GM12878 (cell line): ENCODE results near the gene GATAD2B. TPM values are rescaled to one million over a fixed set of nuclear protein-coding genes. Genes with fewer than 3 reads are reported as not detected.

Experiments used
- ATAC-seq: fragments of 200-7000 bp; cut with Tn5 transposase; 3 replicates; pipeline ENCODE4 v1.9.1; 2020; ENCODE audit warnings: mild to moderate bottlenecking, moderate library complexity
- BruUV-seq: library from RNA; stranded (reverse); fragments of 400-500 nt; replicated peaks from 2 replicates; lab custom pipeline; 2021; lab: Mats Ljungman, UMichigan
- CTCF ChIA-PET: fragments of 300-600 bp; sonication (Branson Sonifier 250); formaldehyde crosslinking; extraction: SDS; loops from one replicate; lab custom pipeline; 2021; ENCODE audit warnings: inconsistent platforms; lab: Yijun Ruan, JAX
- POLR2A ChIA-PET: fragments of 350-600 bp; formaldehyde crosslinking; extraction: SDS; loops from one replicate; lab custom pipeline; 2021; ENCODE audit warnings: inconsistent platforms; lab: Charles Lee
- RAD21 ChIA-PET: fragments of 300-600 bp; sonication (Branson Sonifier 250); formaldehyde crosslinking; loops from one replicate; lab custom pipeline; 2023; ENCODE audit warnings: antibody characterized with exemption; ENCODE audit not compliant: unreplicated experiment; lab: Charles Lee
- SMC1A ChIA-PET: fragments of 300-600 bp; sonication (Branson Sonifier 250); formaldehyde crosslinking; loops from one replicate; lab custom pipeline; 2023; ENCODE audit not compliant: unreplicated experiment, uncharacterized antibody; lab: Charles Lee
- DNase-seq: peaks from one replicate; pipeline ENCODE4 v3.0.0-alpha.2; 2011; ENCODE audit warnings: low read depth, low spot score
- FAIRE-seq: peaks from 3 replicates; lab custom pipeline; 2011; peaks lifted over from hg19 to GRCh38; lab: Jason Lieb, UNC
- H2AFZ ChIP-seq: 2 replicates; pipeline ENCODE4 v1.6.0; 2011; ENCODE audit warnings: low read depth, low read length, control low read depth; ENCODE audit not compliant: control insufficient read depth
- H3K27ac ChIP-seq: 2 replicates; pipeline ENCODE4 v1.5.1; 2011; ENCODE audit warnings: control low read depth; ENCODE audit not compliant: control insufficient read depth, insufficient read depth
- H3K27me3 ChIP-seq, 2 experiments: replicated peaks in 1 of 2; 2 replicates each; pipeline versions ENCODE4 v1.6.0 to v1.6.1; 2011; ENCODE audit warnings: low read length in 1 of 2; ENCODE audit not compliant: control insufficient read depth in 2 of 2, insufficient read depth in 2 of 2
- H3K36me3 ChIP-seq, 2 experiments: 2 replicates each; pipeline ENCODE4 v1.5.1; 2011; ENCODE audit warnings: low read length in 1 of 2; ENCODE audit not compliant: control insufficient read depth in 2 of 2, insufficient read depth in 2 of 2
- H3K4me1 ChIP-seq: 2 replicates; pipeline ENCODE4 v1.6.1; 2011; ENCODE audit warnings: mild to moderate bottlenecking, low read length, moderate library complexity, mixed read lengths; ENCODE audit not compliant: control insufficient read depth, insufficient read depth
- H3K4me2 ChIP-seq: 2 replicates; pipeline ENCODE4 v1.6.0; 2011; ENCODE audit warnings: control low read depth; ENCODE audit not compliant: control insufficient read depth, insufficient read depth
- H3K4me3 ChIP-seq: fragments of 200-600 bp; sonication (generic); 2 replicates; pipeline ENCODE4 v1.5.1; 2016
- H3K79me2 ChIP-seq: 2 replicates; pipeline ENCODE4 v1.6.0; 2011; ENCODE audit warnings: low read length; ENCODE audit not compliant: control insufficient read depth, insufficient read depth
- H3K9ac ChIP-seq: 2 replicates; pipeline ENCODE4 v1.8.0; 2011; ENCODE audit warnings: low read length, control low read depth, mixed read lengths; ENCODE audit not compliant: control insufficient read depth, insufficient read depth
- H3K9me3 ChIP-seq: replicated peaks from 3 replicates; pipeline ENCODE4 v1.5.1; 2011; ENCODE audit warnings: mild to moderate bottlenecking, low read length; ENCODE audit not compliant: control insufficient read depth, insufficient read depth
- H4K20me1 ChIP-seq: 2 replicates; pipeline ENCODE4 v1.6.0; 2011; ENCODE audit not compliant: control insufficient read depth, insufficient read depth
- BCLAF1 ChIP-seq: fragments of 450-650 bp; IDR thresholded peaks from 2 replicates; pipeline ENCODE4 v1.6.1; 2017; ENCODE audit warnings: antibody characterized with exemption, mild to moderate bottlenecking, moderate library complexity
- CREM ChIP-seq: IDR thresholded peaks from 2 replicates; pipeline ENCODE4 v1.6.1; 2014; ENCODE audit warnings: antibody characterized with exemption, low read depth
- E2F4 ChIP-seq: IDR thresholded peaks from 2 replicates; pipeline ENCODE4 v1.6.1; 2012; ENCODE audit warnings: low read depth, low read length, improper control_type of control experiment
- EZH2 ChIP-seq: IDR thresholded peaks from 2 replicates; pipeline ENCODE4 v1.6.1; 2012; ENCODE audit warnings: low read depth, mild to moderate bottlenecking, control low read depth, inconsistent platforms, low read length, borderline replicate concordance; ENCODE audit not compliant: control insufficient read depth
- NKRF ChIP-seq: fragments of 450-650 bp; conservative IDR thresholded peaks from 2 replicates; pipeline ENCODE4 v1.6.1; 2017; ENCODE audit warnings: mild to moderate bottlenecking, moderate library complexity
- USF2 ChIP-seq: IDR thresholded peaks from 2 replicates; pipeline ENCODE4 v1.6.1; 2011; ENCODE audit warnings: low read depth, low read length, improper control_type of control experiment, borderline replicate concordance
- WGBS: methylation state at CpG from one replicate; pipeline ENCODE4 v1.1.6; 2016; ENCODE audit warnings: low lambda C conversion rate; ENCODE audit not compliant: insufficient replicate concordance, insufficient coverage; ENCODE audit errors: missing lambda C conversion rate; 5-methylcytosine and 5-hydroxymethylcytosine counted together
- in situ Hi-C: fragments of 300-500 bp; cut with MboI; formaldehyde crosslinking; loops from 9 replicates; pipeline ENCODE4 v1.14.3; 2018; ENCODE audit warnings: mixed read lengths
- intact Hi-C: fragments of 100-400 bp; cut with micrococcal nuclease; formaldehyde crosslinking; loops from one replicate; pipeline ENCODE4 v1.14.2; 2022; ENCODE audit not compliant: unreplicated experiment
- polyA plus RNA-seq, 11 experiments: library from polyadenylated mRNA; depleted of rRNA in 4 of 11; unstranded in 6 of 11; stranded (reverse) in 5 of 11; fragments of >200 nt; fragmentation: Nextera tagmentation in 4 of 11; fragmentation: Illumina TruSeq in 1 of 11; extraction: Ambion mirVana in 4 of 11; extraction: Trizol in 1 of 11; gene quantifications; 1 replicate in 1 of 11; 2 replicates in 10 of 11; pipeline versions ENCODE4 v1.2.1 to v1.2.3, GENCODE V29; 2011 to 2016; ENCODE audit warnings: inconsistent platforms in 2 of 11, missing spikeins in 2 of 11, low read depth in 1 of 11
- total RNA-seq, 4 experiments: library from RNA; depleted of rRNA in 3 of 4; stranded (reverse); fragments of >200 nt in 3 of 4; fragmentation: Illumina TruSeq in 1 of 4; extraction: Trizol in 1 of 4; gene quantifications; 2 replicates each; pipeline versions ENCODE4 v1.2.1 to v1.2.3, GENCODE V29; 2013 to 2021

GATAD2B gene
- total and polyA plus RNA-seq, 10 of the 15 experiments (the other 5 are each of a cell fraction or from before 2014, with no cell fraction given): 2.4 to 63.1 (median 8.7) TPM

- ATAC-seq: no peak
- no peak for FAIRE-seq
- Histone ChIP-seq H3K27me3 (no peaks in the 10 kb centered on the region), H3K4me2 (no peak overlapping the region), H3K9ac (no peak overlapping the region), H2AFZ (no peak overlapping the region), H3K4me3 (no peak overlapping the region), H3K27ac (no peak overlapping the region), H3K36me3 (peaks cover 0 to 7% of the 10 kb centered on the region in 2 experiments; a peak in 2 of 4 replicates), H3K79me2 (peaks cover 28% of the 10 kb centered on the region), H4K20me1 (no peaks in the 10 kb centered on the region), H3K4me1 (no peaks in the 10 kb centered on the region), H3K9me3 (no peaks in the 10 kb centered on the region)
- 94% methylated on average over 3 of the region's 3 CpGs for WGBS
- RAD21 ChIA-PET: no interaction called here
- in situ Hi-C loops: no loop called here
- DNase-seq: no peak
- CTCF ChIA-PET: interaction anchor here (1.0 to 1.9 kb wide), 3 partner anchors 11 to 87 kb away, joined by 3 to 5 read pairs (median 3); no protein-coding TSS in a partner anchor
- BruUV-seq: no TSS peak
- intact Hi-C loops: no loop called here
- TF ChIP-seq EZH2: no peak
- TF ChIP-seq NKRF: no peak
- TF ChIP-seq E2F4: no peak
- TF ChIP-seq BCLAF1: no peak
- TF ChIP-seq CREM: no peak
- no peak for TF ChIP-seq USF2
- POLR2A ChIA-PET: interaction anchor here (0.8 kb wide), 1 partner anchor 123 kb away, joined by 3 read pairs; no protein-coding TSS in a partner anchor
- SMC1A ChIA-PET: interaction anchor here (0.7 to 1.8 kb wide), 2 partner anchors 32 to 86 kb away, joined by 3 to 7 read pairs; no protein-coding TSS in a partner anchor
Observed at GRCh38 chr1:153833171-153833570, 89.6 kb downstream of the GATAD2B start.
